KMS-11 (cell line): Measurements from ENCODE around the gene MINDY4B.
"Not testable (repeated sequence)": the region's sequence is repeated elsewhere in the genome, so short reads cannot be mapped to it uniquely, and the experiment has no call there.

Experiments
- H2AFZ ChIP-seq: fragments of 200-600 bp; sonication (generic); 2 replicates; pipeline ENCODE4 v1.6.1; 2016; ENCODE audit warnings: antibody characterized with exemption, mixed run types, low read depth
- H3K27ac ChIP-seq: fragments of 200-600 bp; sonication (generic); 2 replicates; pipeline ENCODE4 v1.6.1; 2016; ENCODE audit warnings: mild to moderate bottlenecking, mixed run types
- H3K27me3 ChIP-seq: fragments of 200-600 bp; sonication (generic); 2 replicates; pipeline ENCODE4 v1.6.1; 2017; ENCODE audit warnings: mild to moderate bottlenecking, low read depth, mixed run types, moderate library complexity; ENCODE audit not compliant: insufficient read depth
- H3K36me3 ChIP-seq: fragments of 200-600 bp; sonication (generic); 2 replicates; pipeline ENCODE4 v1.6.1; 2017; ENCODE audit warnings: mild to moderate bottlenecking, mixed run types; ENCODE audit not compliant: insufficient read depth
- H3K4me1 ChIP-seq: fragments of 200-600 bp; sonication (generic); 2 replicates; pipeline ENCODE4 v1.6.1; 2016; ENCODE audit warnings: mild to moderate bottlenecking, low read depth, mixed run types; ENCODE audit not compliant: poor library complexity, severe bottlenecking
- H3K4me2 ChIP-seq: fragments of 200-600 bp; sonication (generic); 2 replicates; pipeline ENCODE4 v1.7.0; 2016; ENCODE audit warnings: mild to moderate bottlenecking, mixed run types
- H3K4me3 ChIP-seq: fragments of 200-600 bp; sonication (generic); IDR thresholded peaks from 2 replicates; pipeline ENCODE4 v1.6.1; 2017; ENCODE audit warnings: low read depth, low read length, mixed read lengths; ENCODE audit not compliant: insufficient read depth
- H3K79me2 ChIP-seq: fragments of 200-600 bp; sonication (generic); 2 replicates; pipeline ENCODE4 v1.6.1; 2016; ENCODE audit warnings: low read depth, mixed run types; ENCODE audit not compliant: insufficient read depth
- H3K9ac ChIP-seq: fragments of 200-600 bp; sonication (generic); 2 replicates; pipeline ENCODE4 v1.6.1; 2016; ENCODE audit warnings: mild to moderate bottlenecking, mixed run types
- H4K20me1 ChIP-seq: fragments of 200-600 bp; sonication (generic); 2 replicates; pipeline ENCODE4 v1.6.1; 2016; ENCODE audit warnings: mild to moderate bottlenecking, mixed run types; ENCODE audit not compliant: insufficient read depth
- TF ChIP-seq, protein P1 (sequence below): fragments of 200-600 bp; sonication (generic); conservative IDR thresholded peaks from 2 replicates; pipeline ENCODE4 v1.6.1; 2017; ENCODE audit warnings: low read depth, mild to moderate bottlenecking, antibody characterized with exemption, low read length, moderate library complexity, mixed read lengths

Gene MINDY4B

DNA sequence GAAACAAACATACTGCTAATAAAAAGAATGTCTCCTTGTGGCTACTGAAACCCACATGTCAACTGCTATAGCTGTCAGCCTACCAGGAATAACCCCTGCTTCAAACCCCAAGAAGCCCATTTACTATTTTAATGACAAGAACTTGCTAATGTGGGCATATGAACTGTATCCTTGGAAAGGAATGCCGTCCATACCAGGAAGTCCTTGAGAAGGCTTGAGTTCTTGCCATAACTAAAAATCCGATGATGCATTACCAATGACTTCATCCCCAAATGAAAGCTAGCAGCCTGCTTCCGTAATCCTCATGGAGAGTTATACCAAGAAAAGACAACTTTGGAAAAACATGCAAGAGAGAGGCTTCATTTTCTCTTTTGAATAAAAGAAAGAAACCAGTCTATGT lies 34.8 kb downstream of the MINDY4B start:
- Histone ChIP-seq H4K20me1 (no peaks in the 10 kb centered on the region), H3K4me1 (no peaks in the 10 kb centered on the region), H3K27me3 (no peaks in the 10 kb centered on the region), H3K27ac (no peak overlapping the region), H3K4me3 (no peak overlapping the region), H3K9ac (no peak overlapping the region), H3K4me2 (no peak overlapping the region), H2AFZ (no peak overlapping the region), H3K79me2 (no peaks in the 10 kb centered on the region), H3K36me3 (no peaks in the 10 kb centered on the region)
- TF ChIP-seq, protein P1, sequence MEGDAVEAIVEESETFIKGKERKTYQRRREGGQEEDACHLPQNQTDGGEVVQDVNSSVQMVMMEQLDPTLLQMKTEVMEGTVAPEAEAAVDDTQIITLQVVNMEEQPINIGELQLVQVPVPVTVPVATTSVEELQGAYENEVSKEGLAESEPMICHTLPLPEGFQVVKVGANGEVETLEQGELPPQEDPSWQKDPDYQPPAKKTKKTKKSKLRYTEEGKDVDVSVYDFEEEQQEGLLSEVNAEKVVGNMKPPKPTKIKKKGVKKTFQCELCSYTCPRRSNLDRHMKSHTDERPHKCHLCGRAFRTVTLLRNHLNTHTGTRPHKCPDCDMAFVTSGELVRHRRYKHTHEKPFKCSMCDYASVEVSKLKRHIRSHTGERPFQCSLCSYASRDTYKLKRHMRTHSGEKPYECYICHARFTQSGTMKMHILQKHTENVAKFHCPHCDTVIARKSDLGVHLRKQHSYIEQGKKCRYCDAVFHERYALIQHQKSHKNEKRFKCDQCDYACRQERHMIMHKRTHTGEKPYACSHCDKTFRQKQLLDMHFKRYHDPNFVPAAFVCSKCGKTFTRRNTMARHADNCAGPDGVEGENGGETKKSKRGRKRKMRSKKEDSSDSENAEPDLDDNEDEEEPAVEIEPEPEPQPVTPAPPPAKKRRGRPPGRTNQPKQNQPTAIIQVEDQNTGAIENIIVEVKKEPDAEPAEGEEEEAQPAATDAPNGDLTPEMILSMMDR = no peak

DNA sequence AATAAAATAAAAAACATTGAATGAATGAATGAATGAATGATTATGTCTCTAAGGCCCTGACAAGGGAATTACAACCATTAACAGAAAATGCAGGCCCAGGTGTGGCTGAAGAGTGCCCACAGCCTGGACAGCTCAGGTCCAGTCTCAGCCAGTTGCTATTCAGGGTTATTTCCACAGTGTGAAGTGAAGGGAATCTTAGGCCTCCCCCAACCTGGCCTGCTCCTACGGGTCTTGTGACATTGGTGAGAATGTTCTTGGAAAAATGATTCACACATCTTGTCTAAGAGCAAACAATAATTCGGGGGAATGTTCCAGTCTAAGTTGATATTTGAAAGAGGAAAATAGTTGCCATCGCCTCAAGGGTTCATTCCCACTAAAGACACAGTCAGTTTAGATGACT lies 37.0 kb downstream of the MINDY4B start:
- no peaks in the 10 kb centered on the region for H3K27me3 ChIP-seq

DNA sequence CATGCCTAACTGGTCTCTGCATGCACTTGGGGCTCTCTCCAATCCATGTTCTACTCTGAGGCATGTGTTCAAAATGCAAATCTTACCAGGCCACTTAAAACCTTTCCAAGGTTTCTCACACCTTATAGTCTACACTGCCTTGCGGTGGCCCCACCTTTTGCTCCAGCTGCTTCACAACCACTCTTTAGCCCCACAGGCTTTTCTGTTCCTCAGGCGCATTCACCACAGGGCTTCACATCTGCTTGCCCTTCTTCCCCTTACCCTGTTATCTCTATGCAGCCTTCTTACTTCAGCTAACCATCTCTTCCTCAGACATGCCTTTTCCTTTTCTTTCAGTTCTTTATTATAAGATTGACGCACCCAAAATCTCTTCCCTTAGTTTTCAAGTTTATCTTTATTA lies 37.8 kb downstream of the MINDY4B start:
- TF ChIP-seq, protein P1 = no peak
- H3K79me2 ChIP-seq = no peaks in the 10 kb centered on the region
- no peaks in the 10 kb centered on the region for H3K4me1 ChIP-seq
- H3K27me3 ChIP-seq = no peaks in the 10 kb centered on the region
- no peaks in the 10 kb centered on the region for H3K36me3 ChIP-seq
- no peak overlapping the region for H3K4me3 ChIP-seq
- no peaks in the 10 kb centered on the region for H4K20me1 ChIP-seq
- no peak overlapping the region for H3K9ac ChIP-seq
- no peak overlapping the region for H3K27ac ChIP-seq
- H3K4me2 ChIP-seq = no peak overlapping the region
- no peak overlapping the region for H2AFZ ChIP-seq

More for the DNA sequence above, 37.0 kb downstream of the MINDY4B start:
- Histone ChIP-seq H3K36me3 (no peaks in the 10 kb centered on the region), H3K9ac (no peak overlapping the region), H3K79me2 (no peaks in the 10 kb centered on the region), H3K4me2 (no peak overlapping the region), H4K20me1 (no peaks in the 10 kb centered on the region), H3K27ac (no peak overlapping the region), H2AFZ (no peak overlapping the region), H3K4me1 (no peaks in the 10 kb centered on the region), H3K4me3 (no peak overlapping the region)
- TF ChIP-seq, protein P1 = no peak

DNA sequence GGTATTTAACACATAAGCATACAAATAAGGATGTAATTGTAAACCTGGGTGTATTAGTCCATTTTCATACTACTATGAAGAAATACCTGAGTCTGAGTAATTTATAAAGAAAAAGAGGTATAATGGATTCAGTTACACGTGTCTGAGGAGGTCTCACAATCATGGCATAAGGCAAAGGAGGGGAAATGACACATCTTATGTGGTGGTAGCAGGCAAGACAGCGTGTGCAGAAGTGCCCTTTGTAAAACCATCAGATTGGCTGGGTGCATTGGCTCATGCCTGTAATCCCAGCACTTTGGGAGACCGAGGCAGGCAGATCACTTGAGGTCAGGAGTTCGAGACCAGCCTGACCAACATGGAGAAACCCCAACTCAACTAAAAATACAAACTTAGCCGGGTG lies 41.3 kb downstream of the MINDY4B start:
- H3K4me3 ChIP-seq, H3K79me2 ChIP-seq, H3K4me2 ChIP-seq, H2AFZ ChIP-seq, H3K9ac ChIP-seq, H3K4me1 ChIP-seq, H3K27ac ChIP-seq, H3K36me3 ChIP-seq, H4K20me1 ChIP-seq, H3K27me3 ChIP-seq: not testable (repeated sequence)

DNA sequence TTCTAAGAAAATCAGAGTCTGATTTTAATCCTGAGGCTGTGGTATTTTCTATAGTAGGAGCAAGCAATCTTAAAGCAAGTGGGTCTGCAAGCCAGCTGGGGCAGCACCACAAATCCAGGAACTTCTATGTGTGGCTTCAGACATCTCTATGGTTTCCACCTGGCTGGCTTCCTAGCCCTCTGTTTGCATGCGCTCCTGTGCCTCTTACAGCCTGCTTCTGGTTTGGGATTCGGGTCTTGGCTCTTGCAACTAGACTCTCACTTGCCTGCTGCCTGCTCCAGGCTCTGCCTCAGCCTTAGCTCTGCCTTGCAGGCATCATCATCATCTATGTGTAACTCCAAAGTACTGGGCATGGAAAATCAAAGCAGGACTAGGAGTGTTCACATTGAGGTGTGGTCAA lies 43.4 kb downstream of the MINDY4B start:
- Histone ChIP-seq H3K4me3 (no peak overlapping the region), H3K4me1 (no peaks in the 10 kb centered on the region), H3K27ac (no peak overlapping the region), H3K27me3 (no peaks in the 10 kb centered on the region), H4K20me1 (no peaks in the 10 kb centered on the region), H2AFZ (no peak overlapping the region), H3K79me2 (no peaks in the 10 kb centered on the region), H3K9ac (no peak overlapping the region), H3K36me3 (no peaks in the 10 kb centered on the region), H3K4me2 (no peak overlapping the region)
- TF ChIP-seq, protein P1 = no peak

DNA sequence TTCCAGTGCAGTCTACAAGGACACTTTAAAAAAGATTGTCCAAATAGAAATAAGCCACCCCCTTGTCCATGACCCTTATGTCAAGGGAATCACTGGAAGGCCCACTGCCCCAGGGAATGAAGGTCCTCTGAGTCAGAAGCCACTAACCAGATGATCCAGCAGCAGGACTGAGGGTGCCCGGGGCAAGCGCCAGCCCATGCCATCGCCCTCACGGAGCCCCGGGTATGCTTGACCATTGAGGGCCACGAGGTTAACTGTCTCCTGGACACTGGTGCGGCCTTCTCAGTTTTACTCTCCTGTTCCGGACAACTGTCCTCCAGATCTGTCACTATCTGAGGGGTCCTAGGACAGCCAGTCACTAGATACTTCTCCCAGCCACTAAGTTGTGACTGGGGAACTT lies 47.3 kb downstream of the MINDY4B start:
- H3K9ac ChIP-seq, H3K4me2 ChIP-seq, H3K27me3 ChIP-seq, H2AFZ ChIP-seq, H4K20me1 ChIP-seq, H3K79me2 ChIP-seq, H3K36me3 ChIP-seq, H3K4me1 ChIP-seq, H3K27ac ChIP-seq, H3K4me3 ChIP-seq: not testable (repeated sequence)
